SH-SY5Y (cell line): ENCODE data around the gene LUZP1.

Experiments used
- GATA2 ChIP-seq: IDR thresholded peaks from 2 replicates; pipeline ENCODE4 v1.6.1; 2011; ENCODE audit warnings: mild to moderate bottlenecking, low read depth, low read length
- GATA3 ChIP-seq: IDR thresholded peaks from 2 replicates; pipeline ENCODE4 v1.6.1; 2011; ENCODE audit warnings: low read depth, mild to moderate bottlenecking, low read length, moderate library complexity

The LUZP1 gene

DNA sequence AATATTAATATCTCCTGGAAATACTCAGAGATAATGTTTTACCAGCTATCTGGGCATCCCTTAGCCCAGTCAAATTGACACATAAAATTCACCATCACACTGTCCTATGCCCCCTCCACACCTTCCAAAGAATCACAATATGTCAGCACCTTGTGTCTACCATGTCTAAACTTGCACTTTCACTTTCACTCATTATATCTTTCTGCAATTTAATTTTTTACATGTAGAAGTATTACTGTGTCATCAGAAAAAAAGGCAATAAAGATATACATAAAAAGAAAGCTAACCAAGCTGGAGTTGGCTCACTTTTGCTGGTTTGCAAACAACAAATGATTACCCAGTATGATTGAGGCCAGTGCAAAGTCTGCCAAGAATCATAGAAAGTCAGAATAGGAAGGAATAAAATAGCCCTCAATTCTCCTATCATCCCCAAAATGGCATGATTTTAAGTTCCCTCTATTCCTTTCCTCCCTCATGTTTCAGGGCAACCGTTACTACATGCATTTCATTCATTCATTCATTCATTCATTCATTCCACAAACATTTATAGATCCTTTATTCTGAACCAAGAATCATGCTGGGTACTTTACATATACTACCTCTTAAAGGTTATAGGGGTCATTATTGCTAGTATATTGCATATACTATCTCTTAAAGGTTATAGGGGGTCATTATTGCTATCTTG lies 5.9 kb upstream of the LUZP1 start:
- TF ChIP-seq GATA2 = no peak
- TF ChIP-seq GATA3 = no peak

DNA sequence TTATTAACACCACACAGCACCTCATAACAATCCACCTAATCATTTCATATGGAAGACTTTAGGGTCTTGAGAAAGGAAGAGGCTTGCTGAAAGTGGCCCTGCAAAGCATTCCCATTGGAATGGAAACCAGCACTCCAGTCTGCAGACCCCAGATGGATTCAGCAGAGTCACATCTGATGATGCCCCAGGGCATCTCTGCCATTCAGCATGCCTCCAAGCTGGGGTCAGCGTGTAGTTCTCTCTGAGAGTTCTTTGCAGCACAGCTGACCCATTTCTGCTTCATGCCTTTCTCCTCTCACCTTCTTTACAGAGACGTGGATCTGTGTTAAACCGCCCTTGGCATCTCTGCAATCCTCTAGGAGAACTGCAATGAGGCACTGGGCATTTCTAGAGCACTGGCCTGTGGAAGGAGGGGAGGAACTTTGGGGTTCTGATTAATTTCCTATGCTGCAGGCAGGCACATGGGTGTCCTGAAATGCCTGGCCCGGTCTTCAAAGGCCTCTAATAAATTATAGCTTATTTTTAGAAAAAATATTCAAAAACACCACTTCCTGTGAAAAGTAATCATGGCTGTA lies 2.6 kb upstream of the LUZP1 start:
- TF ChIP-seq GATA3 (no peak), GATA2 (no peak)

DNA sequence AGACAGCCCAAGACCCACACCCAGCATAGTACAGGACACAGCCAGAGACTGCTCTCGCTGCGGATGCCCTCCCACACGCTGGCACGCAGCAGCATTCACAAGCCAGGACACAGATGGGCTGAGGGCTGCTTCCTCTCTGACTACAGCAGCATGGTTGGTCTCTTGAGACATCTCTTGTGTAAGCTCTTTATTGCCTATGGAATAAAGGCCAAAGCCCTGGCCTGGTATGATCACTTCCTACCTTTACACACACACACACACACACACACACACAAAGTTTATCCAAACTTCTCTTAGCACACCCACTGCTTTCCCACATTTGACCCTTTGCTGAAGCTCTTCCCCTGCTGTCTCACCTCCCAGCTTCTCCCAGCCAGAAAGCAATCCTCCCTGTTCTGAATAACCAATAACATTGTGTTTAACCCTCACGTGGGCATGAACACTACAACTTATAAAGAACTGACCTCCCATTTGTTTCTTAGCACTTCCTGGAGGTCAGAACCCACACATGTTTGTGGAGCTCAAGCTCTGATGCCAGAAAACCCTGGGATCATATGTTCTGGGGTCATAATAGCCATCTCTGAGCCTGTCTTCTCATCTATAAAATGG lies 1.2 kb upstream of the LUZP1 start:
- TF ChIP-seq GATA2 (no peak), GATA3 (no peak)

DNA sequence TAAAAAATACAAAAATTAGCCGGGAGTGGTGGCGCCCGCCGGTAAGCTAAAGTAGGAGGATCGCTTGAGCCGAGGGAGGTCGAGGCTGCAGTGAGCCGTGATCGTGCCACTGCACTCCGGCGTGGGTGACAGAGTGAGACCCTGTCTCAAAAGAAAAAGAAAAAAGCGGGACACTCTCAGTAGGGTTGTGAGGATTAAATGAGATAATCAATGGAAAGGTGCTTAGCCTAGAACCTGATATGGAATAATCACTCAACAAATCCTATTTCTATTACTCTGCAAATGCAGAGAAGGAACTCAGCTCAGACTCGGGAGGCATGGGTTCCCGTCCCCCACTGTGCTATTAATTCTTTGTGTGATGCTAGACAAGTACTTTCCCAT lies 529 bp upstream of the LUZP1 start:
- TF ChIP-seq GATA2 (no peak), GATA3 (no peak)

DNA sequence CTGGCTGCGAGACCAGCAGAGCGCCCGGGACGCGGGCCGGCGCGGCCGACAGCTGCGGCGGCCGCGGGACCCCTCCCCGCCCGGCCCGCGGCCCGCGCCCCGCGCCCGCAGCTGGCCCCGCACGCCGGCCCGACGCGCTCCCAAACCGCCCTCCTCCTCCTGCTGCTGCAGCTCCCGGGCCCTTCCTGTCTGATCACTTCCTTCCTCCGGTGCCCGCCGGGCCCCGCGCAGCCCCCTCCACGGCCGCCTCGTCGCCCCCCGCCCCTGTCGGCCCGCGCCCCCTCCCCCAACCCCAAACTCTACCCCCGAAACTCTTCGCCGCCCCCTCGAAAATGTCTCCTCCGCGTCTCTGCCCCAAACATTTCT lies 594 bp downstream of the LUZP1 start:
- TF ChIP-seq GATA3 = no peak
- TF ChIP-seq GATA2 = no peak

DNA sequence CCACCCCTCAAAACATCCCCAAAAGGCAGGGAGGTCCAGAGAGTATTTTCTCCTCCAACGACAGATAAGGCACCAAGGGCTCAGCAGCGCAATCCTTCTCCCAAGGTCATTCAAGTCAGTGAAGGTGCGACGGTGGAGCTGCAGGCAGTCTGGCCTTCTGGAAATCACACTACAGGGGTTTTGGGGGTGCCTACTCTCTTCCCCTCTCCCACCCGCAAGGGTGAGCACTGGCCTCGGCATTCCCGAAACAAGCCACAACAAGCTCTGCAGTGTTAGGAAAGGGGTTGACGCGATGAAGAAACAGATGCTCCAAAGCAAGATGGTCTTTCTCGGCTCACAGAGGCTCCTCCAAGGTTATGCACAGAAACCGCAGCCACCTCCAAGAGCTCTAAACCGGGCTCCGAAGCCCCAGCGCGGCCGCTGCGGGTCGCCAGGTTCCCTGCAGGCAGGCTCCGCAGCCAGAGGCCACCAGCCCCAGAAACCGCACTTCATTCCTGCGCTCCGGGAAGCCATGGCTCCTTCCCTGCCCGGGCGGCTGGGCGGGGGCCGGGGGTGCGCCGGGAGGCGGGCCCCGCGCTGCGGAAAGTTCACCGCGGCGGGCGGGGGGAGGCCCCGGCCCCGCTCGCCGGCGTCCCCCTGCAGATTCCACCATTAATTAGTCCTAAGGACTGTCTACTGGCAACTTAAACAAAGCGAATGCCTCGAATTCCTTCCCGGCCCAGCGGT lies 1.1 kb downstream of the LUZP1 start:
- no peak for TF ChIP-seq GATA3
- TF ChIP-seq GATA2 = no peak

DNA sequence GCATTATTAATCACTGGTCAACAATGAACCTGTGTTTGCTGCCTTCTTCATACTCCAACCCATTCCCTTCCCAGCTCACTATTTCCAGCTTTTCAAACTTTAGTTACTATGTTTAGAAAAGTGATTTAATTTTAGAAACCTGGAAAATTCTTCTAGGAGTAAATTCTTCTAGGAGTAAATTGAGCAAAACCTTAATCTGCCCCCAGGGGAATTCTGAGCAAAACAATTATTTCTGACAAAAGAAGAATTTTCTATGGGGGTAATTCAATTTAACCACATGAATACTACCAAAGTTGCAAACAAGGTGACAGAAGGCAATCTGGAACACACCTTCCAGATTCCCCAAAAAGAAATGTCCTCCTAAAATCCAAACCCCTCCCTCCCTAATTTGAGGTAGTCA lies 1.8 kb downstream of the LUZP1 start:
- TF ChIP-seq GATA2 (no peak), GATA3 (no peak)

DNA sequence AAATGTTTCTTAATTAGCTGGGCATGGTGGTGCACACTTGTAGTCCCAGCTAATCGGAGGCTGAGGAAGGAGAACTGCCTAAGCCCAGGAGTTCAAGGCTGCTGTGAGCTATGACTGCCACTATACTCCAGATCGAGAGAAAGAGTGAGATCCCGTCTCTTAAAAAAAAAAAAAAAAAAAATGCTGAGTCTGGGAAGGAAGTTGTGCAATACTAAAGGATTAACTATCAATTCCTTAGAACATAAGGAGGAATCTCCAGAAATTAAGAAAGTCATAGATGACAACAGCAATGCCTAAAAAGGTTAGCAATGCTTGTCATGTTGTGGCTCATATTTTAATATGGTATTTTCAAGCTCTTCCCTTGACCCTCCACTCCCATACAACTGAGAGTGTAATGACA lies 5.3 kb downstream of the LUZP1 start:
- TF ChIP-seq GATA2 (no peak), GATA3 (no peak)

DNA sequence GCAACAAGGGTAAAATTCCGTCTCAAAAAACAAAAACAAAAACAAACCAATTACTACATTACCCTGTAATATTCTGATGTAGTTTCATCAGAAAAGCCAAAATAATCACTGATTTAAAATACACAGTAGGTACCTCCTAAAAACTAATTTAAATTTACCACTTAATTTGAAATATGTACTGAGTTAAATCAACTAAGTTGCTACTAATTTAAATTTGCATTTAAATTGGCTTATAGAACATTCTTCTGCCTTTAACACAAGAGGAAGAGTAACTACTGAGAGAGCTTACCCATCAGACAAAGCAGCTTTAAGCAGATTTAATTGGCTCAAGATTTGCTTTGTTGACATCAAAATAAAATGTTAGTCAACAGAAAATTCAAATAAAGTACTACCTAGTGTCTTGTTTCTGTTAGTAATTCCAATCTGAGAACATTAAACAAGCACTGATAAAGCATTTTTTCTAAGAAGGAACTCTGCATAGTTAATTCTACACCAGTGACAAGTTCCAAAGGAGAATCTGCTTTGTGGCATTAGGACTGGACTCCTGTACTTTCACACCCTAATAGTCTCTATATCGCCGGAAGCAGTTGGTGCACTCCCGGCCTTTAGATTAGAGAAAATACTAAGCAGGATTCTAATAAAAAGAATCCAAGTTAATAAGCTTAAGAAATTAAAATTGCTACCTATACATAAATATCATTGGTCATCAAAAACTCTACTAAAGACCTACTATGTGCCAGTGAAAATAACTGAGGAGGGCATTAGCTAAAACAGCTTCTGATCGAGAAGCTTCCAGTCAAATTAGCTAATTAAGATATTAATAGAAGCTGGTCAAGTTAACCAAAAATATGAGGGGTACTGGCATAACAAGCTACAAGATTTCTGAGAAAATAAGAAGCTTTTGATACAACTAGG lies 8.4 kb downstream of the LUZP1 start:
- TF ChIP-seq GATA3 (no peak), GATA2 (no peak)

DNA sequence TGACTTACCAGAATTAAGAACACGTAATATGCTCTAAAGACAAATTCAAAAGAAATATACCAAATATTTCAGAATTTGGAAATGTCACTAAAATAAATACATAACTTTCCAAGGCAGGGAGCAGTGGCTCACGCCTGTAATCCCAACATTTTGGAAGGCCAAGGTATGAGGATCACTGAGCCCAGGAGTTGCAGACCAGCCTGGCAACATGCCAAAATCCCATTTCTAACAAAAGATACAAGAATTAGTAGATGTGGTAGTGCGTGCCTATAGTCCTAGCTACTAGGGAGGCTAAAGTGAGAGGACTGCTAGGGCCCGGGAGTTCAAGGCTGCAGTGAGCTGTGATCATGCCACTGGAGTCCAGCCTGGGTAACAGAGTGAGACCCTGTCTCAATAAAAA lies 11.7 kb downstream of the LUZP1 start:
- TF ChIP-seq GATA3 (no peak), GATA2 (no peak)

DNA sequence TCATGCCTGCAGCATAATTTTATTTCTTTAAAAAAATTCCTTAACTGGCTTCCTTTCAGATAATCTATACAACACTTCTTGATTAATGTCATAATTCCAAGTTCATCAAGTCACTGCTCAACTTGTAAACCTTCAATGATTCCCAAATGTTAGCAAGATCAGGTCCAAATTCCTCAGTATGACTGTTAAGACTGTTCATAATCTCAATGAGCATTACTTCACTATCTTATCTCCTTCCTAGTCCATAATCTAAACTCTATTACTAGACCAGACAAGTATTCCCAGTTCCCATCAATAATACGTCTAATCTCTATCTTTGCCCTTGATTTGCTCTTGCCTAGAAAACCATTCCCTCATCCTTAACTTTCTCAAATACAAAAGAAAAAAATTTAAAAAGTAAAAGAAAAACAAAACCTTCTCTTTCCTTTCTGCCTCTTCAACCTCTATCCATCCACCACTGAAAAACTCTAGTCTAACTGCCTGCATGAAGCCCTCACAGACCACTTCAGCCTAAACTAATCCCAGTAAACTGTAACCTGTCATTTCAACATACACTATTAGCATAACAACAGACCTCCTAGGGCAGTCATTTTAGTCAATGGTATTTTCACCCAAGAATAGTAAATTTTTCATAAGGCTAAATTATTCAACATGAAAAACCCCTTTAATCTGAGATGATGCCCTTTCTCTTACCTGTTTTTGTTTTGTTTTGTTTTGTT lies 15.5 kb downstream of the LUZP1 start:
- TF ChIP-seq GATA3 = no peak
- TF ChIP-seq GATA2 = no peak

DNA sequence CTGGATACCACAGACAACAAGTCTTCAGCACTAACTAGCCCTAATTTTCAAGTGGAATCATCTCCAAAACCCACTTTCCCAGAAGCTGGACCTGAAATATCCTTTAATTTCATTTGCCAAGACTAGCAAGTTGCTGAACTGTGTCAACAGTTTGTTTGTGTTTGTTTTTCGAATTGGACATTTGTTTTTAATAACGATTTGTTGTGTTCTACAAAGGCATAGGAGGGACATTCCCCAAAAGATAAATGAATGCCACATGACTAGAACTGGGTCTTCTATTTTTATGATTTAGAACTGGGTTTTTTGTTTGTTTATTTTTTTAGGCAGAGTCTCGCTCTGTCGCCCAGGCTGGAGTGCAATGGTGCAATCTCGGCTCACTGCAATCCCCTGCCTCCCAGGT lies 17.9 kb downstream of the LUZP1 start:
- TF ChIP-seq GATA2 = no peak
- TF ChIP-seq GATA3 = no peak

DNA sequence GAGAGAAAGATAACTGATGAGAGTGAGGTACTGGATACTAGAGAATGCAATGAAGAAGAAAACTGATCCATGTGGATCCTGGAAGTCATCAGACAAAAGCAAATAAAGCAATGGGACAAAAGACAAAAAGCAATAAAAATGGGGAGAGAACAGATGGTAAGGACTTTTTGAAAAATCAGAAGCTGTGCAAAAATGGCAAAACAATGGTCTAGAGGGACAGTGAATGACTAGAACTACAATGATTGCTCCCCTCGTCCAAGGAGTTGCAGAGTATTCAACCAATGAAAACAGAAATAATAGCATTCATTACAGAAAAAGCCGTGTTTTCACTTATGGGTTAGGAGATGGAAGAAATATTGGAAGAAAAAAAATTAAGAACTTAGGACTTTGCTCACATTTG lies 18.5 kb downstream of the LUZP1 start:
- TF ChIP-seq GATA2 (no peak), GATA3 (no peak)
